Measurements from ENCODE around the gene DVL1.

DVL1 gene

DNA sequence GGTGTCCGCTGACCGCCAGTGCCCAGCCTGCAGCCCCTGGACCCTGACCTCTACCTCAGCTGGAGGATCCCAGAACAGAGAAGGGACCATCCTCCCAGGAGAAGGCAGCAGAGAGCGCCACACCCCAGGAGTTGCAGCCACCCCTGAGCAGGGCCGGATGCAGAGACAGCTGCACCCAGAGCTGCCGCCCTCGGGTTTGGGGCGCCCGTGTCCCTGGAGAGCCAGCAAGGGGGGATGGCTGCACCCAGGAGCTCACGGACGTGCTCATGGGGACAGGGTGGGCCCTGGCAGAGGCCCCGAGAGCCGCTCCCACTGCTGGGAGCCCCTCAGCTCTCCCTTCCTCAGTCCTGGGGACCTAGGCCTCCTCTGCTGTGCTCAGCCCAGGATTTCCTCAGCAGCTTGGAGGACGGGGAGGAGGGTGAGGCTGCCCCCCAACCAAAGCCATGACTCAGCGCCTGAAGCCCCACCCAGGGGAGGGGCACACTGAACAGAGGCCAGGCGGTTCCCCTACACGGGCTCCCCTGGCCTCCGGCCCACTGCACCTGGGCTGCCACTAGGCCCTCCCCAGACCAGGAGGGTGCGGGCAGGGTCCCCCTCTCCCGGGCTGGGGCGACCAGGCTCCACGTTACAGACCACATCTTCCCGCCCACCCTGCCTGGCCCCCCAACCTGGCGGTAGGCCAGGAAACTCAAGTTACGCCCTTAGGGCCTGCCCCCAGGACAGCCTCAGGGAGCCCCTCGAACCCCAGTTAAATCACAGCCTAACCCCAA, 43.7 kb downstream of the DVL1 start:
- peak overlapping the region; percentile 58 for H3K4me3 ChIP-seq (ENCODE audit: low read depth, low read length)
- DNase-seq (ENCODE audit: low read depth) = peak; percentile 89
- TF ChIP-seq CTCF (IDR thresholded peaks at IDR 0.05; ENCODE audit: low read depth, low read length) (peak; percentile 24), MAX (IDR thresholded peaks at IDR 0.05; ENCODE audit: low read depth, low read length) (no peak), POLR2A (IDR thresholded peaks at IDR 0.05; ENCODE audit: extremely low read depth, insufficient read length) (no peak)

DNA sequence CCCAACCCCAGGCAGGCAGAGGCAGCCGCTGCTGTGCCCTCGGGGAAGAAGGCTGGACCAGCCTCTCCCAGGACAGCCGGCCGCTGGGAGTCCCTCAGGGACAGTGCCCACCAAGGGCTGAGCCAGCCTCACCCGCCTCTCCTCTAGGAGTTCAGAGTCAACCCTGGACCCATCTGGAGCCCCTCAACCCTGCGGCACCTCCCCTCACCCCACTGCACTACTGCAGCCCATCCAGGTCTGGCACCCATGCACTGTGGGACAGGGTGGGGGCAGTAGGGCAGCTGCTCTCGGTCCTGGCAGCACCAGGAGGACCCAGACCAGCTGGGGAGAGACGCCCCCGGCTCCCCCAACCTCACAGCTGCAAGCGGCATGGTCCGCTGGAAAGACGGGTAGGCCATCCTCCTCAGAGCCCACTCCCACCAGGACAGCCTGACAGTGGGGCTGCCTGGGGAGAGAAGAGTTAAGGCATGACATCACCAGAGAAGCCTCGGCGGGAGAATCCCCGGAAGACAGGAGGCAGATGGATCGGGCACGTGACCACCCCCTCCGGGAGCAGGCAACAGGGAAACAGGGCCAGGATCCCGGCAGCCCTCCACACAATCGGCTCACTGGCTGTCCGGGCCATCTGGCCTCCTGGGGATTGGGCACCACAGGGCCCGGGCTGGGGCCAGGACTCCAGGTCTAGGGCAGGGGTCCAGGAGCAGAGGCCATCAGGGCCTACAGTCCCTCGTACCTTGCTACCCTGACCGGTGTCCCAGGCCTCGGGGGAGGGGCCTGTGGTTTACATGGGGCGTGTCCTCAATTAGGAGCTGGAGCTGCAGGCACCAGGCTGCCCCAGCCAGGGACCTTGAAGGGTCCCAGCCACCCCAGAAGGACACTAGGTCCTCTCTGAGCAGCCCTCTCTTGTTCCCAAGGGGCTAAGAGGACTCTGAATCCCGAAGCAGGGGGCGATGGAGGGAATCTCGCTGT, 44.6 kb downstream of the DVL1 start:
- H3K4me3 ChIP-seq (ENCODE audit: low read depth, low read length) = peak overlapping the region; percentile 32
- TF ChIP-seq MAX (IDR thresholded peaks at IDR 0.05; ENCODE audit: low read depth, low read length) = no peak
- DNase-seq (ENCODE audit: low read depth) = peak; percentile 37

GRCh38 chr1:1303736-1304135, 45.5 kb downstream of the DVL1 start:
- H3K4me3 ChIP-seq (ENCODE audit: low read depth, low read length) = no peak overlapping the region
- TF ChIP-seq POLR2A (IDR thresholded peaks at IDR 0.05; ENCODE audit: extremely low read depth, insufficient read length) = no peak
- no peak for TF ChIP-seq MAX (IDR thresholded peaks at IDR 0.05; ENCODE audit: low read depth, low read length)
- TF ChIP-seq MYC (IDR thresholded peaks at IDR 0.05; ENCODE audit: low read depth, low read length) = no peak
- TF ChIP-seq CTCF (IDR thresholded peaks at IDR 0.05; ENCODE audit: low read depth, low read length) = no peak
- DNase-seq (ENCODE audit: low read depth) = no peak

DNA sequence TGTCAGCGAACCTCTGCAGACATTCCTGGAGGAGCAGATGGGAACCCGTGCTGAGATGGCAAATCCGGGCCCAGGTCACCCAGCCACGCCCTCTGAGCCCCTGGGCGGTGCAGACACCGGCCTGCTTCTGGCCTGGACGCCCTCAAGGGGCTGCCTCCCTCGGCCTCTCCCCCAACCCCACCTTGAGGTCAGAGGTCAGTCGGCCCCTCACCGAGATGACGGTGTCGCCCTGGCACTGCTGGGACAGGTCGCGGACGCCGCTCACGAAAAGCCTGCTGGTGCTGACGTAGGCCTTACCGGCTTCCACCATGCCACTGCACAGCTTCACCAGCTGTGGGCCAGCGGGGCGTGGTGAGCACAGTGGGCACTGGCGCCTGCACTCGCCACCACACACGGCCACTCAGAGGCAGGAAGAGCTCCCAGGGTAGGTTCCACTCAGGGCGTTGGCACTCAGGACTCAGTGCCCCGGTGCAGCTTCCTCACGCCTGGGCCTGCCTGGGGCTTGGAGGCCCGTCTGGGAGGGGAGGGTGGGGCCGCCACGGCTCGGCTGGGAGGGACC, 46.2 kb downstream of the DVL1 start:
- H3K4me3 ChIP-seq (ENCODE audit: low read depth, low read length) = no peak overlapping the region
- TF ChIP-seq MYC (IDR thresholded peaks at IDR 0.05; ENCODE audit: low read depth, low read length) (no peak), CTCF (IDR thresholded peaks at IDR 0.05; ENCODE audit: low read depth, low read length) (no peak), POLR2A (IDR thresholded peaks at IDR 0.05; ENCODE audit: extremely low read depth, insufficient read length) (no peak), MAX (IDR thresholded peaks at IDR 0.05; ENCODE audit: low read depth, low read length) (no peak)
- DNase-seq (ENCODE audit: low read depth) = no peak

DNA sequence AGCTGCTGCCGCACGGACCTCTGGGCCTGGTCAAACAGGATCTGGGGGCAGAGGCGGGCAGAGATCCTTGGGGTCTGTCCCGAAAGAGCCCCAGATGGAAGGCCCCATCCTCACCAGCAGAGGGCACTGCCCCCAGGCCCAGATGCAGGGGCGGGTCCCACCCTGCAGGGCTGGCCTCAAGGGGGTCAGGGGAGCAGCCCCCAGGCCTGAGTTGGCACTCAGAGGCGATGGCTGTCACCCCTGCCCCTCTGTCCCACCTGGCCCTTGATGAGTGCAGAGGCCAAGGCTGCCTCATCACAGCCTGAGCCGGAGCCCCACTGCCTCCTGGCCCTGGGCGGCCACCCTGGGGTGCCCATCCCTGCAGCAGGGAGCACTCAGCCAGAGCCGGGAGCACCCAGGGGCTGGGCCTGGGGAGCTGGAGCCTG, 47.2 kb downstream of the DVL1 start:
- no peak overlapping the region for H3K4me3 ChIP-seq (ENCODE audit: low read depth, low read length)
- DNase-seq (ENCODE audit: low read depth) = no peak
- TF ChIP-seq MAX (IDR thresholded peaks at IDR 0.05; ENCODE audit: low read depth, low read length) (no peak), CTCF (IDR thresholded peaks at IDR 0.05; ENCODE audit: low read depth, low read length) (peak; percentile 58)

GRCh38 chr1:1300352-1300739, 48.9 kb downstream of the DVL1 start:
- no peak for TF ChIP-seq POLR2A (IDR thresholded peaks at IDR 0.05; ENCODE audit: extremely low read depth, insufficient read length)
- no peak for TF ChIP-seq CTCF (IDR thresholded peaks at IDR 0.05; ENCODE audit: low read depth, low read length)
- no peak for TF ChIP-seq MAX (IDR thresholded peaks at IDR 0.05; ENCODE audit: low read depth, low read length)
- no peak for TF ChIP-seq MYC (IDR thresholded peaks at IDR 0.05; ENCODE audit: low read depth, low read length)
- H3K4me3 ChIP-seq (ENCODE audit: low read depth, low read length) = no peak overlapping the region
- no peak for DNase-seq (ENCODE audit: low read depth)

All from NB4 (cell line).